Activated T-cell treated with anti-CD3 and anti-CD28 coated beads, Interleukin-2, amount 50 U/mL, for 48 hours (primary cell): ENCODE measurements around the gene USP19.
A peak's percentile ranks its signal among the peaks of the same experiment; 100 is the strongest.

Experiments
- DNase-seq, 2 experiments: peaks; one replicate each; pipeline ENCODE4 v3.0.0-alpha.2; 2020

Gene USP19

DNA sequence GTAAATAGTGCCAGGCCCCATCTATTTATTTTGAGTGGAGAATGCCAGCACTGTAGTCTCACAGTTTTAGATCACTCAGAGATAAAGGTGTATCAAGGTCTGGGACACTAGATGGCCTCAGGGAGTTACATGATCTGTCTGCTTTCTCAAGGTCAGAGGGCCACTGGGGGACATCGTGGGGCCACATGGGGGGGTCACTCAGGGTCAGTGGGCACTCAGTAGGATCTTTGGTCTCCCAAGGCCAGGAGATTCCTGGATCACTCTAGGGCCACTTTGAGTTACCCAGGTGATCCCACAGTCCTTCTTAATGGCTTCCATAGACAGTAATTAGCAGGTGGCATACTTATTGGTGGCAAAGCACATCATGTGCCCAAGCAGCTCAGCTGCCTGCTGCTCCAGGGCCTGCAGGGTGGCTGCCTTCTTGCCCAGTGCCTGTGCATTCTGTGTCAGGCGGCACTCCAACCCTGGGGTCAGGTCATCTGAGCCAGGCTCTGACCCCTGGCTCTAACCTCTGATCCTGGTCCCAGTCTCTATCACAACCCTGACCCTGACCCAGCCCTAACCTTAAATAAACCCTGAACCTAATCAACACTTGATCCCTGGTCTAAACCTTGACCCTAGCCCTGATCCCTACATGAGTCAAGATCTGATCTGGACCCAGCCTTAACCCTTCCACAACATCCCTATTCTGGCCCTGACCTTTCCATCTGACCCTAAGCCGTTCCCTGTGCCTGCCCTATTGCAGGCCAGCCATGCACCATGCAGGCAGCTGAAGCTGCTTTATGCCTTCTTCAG, 14.0 kb upstream of the USP19 start:
- no peak for DNase-seq

DNA sequence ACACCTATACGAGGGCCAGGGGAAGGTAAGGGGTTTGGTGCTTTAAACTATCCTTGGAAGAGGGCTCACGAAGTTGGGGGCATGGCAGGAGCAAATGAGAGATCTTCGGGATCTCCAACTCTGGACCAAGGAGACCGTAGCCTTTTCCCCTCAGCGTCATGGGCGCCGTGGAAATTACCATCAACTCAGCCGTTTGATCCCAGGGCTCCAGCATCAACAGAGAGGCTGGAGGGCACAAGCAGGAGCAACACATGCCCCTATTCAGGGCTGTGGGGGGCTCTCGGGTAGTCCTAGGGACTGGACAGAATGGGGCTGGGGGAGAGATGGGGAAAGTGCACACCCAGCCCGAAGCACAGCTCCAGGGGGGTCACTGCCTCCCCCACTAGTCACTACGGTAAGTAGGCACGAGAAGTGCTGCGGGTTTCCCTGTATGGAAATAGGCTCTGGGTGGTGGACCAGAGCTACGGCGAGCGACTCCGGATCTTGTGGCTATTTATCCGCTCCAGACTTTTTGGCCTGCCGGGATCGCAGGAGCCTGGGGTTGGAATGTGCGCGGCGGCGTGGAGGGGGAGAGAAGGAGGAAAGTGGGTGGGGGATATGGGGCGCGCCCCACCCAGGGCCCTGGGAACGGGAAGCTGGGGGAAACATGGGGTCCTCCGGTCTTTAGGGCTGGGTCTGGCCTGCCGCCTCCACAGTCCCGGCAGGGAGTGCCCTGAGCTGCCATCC, 12.8 kb upstream of the USP19 start:
- DNase-seq: no peak

DNA sequence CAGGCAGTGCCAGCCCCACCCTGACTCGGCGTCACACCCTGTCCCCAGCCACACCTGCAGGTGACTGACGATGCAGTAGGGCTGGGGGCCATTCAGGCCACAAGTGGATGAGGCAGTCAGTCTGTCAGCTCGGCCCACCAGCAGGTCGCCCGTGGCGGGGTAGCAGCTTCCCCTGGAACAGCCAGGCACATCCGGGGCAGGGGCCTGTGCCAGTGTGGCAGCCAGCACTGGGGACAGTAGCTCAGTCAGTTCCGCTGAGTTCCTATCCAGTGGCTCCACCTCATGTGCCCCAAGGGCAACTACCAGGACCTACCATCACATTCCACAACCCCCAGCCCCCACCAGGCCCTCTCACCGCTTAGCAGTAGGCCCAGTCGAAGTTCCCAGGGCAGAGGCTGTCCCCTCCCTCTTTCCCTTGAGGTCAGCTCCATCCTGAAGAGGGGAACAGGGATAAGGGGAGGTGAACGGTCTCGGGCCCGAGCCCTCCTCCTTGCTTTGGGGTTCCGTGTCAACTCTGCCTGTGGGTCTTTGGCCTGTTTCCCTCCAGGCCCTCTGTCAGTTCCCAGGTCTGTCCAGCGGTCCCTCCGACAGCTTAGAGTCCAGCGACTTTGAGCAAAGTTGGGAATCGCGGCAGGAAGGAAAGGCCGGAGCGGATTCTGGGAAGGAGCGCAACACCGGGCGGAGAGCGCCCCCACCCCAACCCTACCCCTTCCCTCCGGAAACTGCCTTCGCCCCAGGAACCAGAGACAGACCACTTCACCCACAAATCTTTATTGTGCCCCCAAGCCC, 12.0 kb upstream of the USP19 start, which contains the start of gene LAMB2:
Gene LAMB2 (minus strand): TSS at position 614 of the 789 bp plus-strand sequence. CDS start 183 bp downstream, at position 431.
- DNase-seq: no peak

DNA sequence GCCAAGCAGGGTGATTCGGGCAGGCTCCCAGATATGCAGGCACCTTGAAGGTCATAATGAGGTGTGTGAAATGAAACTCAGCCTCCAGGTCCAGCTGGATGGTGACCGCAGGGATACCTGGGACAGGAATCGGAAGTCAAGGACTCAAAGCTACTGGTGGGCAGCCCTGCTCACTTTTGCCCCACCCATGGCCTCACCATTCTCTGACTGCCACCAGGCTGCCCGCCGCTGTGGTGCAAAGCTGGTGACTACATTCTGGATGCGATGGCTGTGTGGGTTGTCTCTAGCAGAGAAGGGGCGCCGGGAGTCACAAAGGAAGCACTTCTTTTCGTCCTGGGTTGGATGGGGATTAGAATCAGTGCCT, 11.4 kb upstream of the USP19 start:
- DNase-seq: no peak

DNA sequence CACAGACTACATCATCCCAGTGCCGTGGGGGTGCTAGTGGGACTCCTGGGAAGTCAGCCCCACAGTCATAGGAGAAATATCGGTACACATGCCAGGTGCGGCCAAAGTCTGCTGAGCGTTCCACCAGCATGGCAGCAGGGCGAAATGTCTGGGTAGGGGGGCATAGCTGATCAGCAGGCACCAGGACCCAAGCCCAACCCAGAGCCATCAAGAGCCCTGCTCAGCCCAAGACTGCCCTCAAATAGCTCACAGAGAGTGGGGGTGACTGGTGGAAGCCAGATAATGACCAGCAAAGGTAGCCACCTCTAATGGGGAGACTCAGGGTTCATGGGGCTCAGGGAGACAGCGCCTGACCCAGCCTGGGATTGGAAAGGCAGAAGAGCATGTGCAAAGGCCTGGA, 11.0 kb upstream of the USP19 start:
- DNase-seq: no peak

DNA sequence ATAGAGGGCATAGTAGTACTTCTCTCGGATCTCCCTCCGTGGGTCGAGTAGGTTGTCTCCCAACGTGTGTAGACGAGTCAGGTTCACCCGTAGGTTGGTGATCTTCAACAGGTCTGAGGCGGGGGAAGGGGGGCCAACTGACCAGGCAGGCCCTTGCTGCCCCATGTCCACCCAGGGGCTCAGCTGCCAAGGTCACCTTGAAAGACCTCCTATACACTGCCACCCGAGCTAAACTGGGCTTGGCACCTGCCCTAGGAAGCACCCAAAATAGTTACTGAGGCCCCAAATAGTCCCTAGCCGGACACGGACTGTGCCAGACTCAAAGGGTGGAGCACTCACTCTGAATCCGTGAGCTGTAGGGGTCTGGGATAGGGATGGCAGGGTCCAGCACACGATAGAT, 10.4 kb upstream of the USP19 start:
- DNase-seq: no peak

DNA sequence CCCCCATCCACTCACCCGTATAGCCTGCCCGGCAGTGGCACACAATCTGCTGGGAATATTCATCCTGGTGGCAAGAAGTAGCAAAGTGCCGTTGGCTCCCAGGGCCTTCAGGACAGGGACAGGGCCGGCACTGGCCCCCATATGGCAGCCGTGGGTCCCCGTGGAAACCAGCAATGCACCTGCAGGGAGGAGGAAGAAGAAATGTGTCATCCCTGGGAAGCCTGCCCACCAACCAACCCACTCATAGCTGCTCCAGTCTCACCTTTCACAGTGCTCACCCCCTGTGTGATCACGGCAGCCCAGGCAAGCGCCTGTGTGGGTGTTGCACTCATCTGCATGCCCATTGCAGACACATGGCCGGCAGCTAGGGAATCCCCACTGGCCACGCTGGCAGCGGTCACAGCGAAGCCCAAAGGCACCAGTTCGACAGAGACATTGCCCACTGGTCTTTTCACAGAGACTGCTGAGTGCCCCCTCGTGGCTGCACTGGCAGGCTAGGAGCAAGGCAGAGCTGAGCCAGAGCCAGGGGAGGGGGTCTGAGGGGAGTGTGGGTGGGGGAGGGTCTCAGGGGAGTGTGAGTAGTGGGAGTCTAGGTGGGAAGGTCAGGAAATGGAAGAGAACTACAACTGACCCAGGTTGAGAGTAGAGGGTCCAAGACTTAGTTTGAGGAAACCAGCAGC, 4.5 kb upstream of the USP19 start:
- DNase-seq: no peak

DNA sequence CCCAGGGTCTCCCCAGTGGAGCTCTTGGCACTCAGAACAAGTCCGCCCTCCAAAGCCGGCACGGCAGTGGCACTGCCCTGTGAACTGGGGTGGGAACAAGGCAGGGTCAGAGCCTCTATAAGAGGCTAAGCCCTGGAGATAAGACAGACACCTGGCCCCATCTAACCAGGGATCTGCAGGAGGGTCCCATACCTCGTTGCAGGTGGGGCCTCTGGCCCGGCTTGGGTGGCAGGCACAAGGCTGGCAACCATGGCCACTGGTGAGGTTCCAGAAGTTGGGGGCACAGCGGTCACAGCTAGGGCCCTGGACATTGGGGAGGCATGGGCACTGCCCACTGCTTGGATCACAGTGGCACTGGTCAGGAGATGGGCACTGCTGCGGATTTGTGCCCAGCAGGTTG, 3.6 kb upstream of the USP19 start:
- no peak for DNase-seq

DNA sequence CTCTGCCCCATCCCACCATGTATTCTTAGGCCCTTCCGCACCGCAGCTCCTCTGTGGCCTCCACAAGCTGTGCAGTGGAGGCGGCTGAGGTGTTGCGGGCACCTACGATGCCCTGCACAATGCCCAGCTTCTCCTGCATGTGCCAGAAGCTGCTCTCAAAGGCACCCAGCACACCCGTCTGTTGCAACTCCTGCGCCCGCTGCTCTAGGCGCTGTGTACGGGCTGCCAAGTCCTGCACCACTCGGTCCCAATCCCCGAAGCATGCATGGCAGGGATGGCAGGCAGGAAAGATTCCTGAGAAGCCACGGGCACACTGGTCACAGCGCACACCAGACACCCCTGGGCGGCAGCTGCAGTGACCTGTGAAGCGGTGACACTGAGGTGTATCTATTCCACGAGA, 3.1 kb upstream of the USP19 start:
- no peak for DNase-seq

DNA sequence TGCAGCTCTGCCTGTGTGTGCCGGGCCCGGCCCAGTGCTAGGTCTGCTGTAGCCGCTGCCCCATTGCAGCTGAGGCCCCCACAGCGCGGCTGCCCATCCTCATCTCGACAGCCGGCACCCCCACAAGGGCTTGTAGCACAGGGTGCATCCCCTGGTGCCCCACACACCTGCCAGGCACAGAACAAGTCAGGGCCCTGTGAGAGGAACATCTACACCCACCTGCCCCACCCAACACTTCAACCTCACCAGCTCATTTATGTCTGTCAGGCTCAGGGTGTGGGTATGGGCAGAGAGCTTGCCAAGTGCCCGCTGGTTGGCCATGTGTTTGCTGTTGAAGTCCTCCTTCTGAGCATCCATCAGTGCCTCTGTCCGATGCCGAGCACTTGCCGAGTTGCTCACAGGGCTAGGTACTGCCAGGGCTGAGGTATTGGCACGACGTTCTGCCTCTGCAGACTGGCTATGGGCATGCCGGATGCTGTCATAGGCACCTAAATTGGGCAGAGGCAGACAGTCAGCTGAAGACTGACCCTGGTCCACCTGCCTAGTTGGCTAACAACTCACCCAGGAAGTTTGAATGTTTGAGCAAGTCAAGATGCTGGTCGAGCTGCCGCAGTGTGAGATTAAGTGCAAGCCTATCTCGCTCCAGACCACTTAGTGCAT, 2.4 kb upstream of the USP19 start:
- no peak for DNase-seq

DNA sequence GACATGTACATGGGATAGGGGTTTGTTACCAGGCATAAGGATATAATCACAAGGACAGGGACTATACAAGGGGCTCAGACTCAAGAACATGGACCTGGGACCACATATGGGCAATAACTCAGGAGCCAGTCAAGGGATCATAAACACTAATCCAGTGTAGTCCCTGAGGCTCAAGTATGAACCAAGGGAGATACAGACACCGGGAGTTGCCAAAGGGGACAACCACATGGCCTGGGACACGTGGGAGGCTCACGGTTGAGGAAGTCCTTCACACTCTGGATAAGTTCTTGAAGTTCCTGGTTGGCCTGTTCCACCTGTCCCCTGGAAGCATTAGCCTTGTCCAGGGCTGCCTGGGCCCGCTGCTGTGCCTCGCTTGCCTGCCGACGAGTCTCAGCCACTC, 1.8 kb upstream of the USP19 start:
- DNase-seq: no peak

DNA sequence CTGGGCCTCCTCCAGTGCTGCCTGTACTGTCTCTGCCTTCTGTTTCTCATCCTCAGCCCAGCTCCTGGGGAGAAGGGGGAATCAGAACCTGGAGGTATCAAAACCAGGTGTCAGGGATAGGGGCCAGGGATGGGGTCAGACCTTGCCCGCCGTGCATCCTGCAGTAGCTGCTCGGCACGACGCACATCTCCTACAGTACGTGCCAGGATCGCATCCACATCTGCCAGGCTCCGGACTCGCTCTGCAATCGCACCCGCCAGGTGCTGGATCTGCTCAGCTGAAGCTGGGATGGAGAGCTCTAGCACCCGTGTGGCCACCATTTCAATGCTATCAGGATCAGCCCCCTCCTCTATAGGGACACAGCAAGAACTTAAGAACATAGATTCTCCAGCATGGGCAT, 1.4 kb upstream of the USP19 start:
- DNase-seq: no peak

DNA sequence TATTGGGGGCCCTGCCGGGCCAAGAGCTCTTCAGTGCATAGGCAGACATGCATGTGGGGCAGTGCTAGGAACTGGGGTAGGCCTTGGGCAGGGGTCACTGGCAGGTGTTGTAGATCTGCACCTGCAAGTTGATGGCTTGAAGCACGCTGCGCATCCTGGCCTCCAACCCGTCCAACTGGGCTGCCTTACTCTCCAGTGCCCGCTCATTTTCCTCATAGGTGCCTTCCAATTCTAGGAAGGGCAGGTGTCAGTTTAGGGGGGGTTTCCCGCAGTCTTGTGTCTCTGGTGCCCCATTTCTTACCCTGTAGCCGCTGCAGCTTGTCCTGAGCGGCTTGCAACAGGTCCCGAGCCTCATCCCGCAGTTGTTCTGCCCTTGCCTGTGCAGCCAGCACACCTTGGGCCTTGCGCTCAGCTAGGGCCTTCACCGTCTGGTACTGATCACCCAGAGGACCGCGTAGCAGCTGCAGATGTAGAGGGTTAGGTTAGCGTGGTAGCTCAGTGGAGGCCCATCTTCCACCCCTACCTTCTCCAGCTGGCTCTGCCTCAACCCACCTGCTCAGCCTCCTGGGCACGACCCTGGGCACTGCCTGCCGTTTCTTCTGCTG, 611 bp upstream of the USP19 start:
- DNase-seq: no peak

DNA sequence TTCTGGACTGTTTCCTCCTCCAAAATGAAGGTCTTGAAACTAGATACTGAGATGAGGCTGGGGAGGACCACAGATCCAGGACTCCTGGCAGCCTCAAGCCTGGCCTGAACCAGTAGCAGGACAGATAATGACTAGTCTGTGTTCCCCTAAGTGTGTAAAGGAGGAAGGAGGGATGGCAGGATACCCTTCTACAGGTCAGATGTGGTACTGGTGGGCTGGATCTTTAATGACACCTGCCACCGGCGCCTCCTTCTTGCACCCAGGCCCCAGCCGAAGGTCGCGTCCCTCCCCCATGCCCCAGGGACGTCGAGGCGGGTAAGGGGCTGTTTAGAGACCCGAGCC, 556 bp downstream of the USP19 start:
- peak in 1 of 2 experiments; percentile 25 for DNase-seq

DNA sequence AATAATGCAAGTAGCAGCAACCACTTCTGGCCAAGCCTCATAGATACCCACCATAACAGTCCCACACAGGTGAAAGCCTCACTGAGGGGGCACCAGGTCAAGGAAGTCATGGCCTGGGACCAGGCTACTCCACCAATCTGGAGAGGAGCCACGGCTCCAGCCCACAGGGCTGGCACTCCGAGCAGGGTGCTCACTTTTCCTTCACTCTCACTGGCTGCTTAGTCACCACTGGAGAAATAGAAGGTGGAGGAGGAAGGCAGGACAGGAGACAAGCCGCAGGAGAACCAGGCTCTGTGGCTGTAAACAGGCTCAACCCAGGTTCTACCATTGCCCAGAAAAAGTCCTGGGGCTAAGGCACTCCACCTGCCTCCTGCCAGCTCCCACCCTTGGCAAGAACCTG, 1.2 kb downstream of the USP19 start:
- no peak for DNase-seq

DNA sequence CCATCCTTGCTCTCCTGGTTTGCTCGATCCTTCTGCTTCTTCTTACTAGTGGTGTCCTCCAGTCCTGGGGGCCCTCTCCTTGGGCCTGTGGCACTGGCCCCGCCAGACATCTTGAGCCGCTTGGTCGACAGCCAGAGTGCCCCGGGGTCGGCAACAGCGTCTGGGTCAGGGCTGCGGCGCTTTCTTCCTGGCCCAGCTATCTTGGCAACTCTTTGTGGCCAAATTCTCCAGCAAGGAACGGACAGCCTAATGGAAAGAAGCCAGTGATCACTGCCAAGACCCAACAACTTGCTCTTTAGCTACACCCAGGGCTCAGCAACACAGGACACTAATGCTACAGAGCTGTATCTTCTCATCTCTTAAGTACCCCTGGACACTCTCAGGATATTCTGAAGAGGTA, 1.6 kb downstream of the USP19 start:
- no peak for DNase-seq

DNA sequence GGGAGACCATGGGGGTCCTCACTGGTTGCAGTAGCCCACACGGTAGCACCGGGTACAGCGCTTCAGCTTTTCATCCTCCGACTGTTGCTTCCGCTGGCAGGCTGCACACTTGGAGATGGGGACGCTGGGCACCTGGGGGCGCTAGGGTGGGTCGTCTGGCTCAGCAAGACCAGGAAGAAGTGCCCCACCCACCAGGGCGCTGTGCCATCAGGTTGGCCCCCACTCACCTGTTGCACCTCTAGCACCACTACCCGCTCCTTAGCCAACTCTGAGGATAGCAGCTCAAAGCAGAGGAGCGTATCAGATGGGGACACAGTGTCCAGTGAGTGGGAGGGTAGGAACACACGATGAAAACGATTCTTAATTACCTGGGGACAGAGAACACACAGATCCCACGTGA, 8.4 kb downstream of the USP19 start:
- no peak for DNase-seq

DNA sequence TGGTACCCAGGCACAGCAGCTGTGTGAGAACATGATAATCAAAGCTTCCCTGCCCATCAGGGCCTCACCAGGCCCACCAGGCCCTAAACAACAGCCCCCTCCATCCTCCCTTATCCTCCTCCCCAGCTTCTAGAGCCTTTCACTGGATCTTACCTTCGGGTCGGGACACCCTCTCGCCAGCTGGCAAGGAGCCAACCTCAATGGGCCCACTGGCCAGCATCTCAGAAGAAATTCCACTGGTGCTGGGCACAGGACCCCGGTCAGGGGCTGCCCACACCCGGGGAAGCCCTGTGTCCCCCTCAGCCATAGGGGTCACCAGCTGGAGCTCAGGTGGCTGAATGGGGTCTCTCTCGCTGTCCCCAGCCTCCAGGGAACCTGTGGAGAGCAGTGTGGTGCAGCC, 9.3 kb downstream of the USP19 start:
- no peak for DNase-seq

DNA sequence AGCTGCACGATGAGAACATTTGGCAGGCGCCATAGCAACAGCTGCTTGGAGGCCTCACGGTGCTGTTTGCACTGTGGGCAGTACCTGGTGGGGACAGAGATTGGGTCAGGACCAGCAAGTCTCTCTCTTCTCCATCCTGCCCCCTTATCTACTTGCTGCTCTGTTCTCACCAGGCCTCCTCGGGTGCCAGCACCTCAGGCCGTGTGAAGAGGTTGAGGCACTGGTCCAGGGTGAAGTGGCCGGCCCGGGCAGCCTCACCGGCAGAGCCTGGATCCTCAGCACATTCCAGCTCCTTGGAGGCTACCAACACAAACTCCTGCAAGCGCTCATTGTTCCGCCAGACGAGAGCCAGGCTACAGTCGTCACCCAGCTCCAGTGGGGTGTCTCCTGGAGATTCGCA, 9.8 kb downstream of the USP19 start:
- DNase-seq: no peak

DNA sequence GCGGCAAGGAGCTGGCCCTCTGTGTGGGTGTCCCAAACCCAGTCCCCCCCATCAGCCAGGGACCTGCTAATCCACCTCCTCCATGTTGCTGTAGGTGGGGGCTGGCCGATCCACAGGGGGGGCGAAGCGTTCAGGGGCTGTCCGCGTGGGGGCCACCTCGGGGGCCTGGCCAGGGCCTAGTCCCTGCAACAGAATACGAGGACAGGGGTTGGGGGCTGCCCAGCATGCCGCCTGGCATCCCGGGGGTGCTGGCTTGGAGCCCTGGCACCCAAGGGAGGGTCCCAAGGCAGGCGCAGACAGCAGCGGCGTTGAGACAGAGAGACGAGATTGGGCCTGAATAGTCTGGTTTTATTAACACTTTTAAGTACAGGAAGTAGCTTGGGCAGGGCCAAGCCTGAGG, 12.3 kb downstream of the USP19 start:
- no peak for DNase-seq

DNA sequence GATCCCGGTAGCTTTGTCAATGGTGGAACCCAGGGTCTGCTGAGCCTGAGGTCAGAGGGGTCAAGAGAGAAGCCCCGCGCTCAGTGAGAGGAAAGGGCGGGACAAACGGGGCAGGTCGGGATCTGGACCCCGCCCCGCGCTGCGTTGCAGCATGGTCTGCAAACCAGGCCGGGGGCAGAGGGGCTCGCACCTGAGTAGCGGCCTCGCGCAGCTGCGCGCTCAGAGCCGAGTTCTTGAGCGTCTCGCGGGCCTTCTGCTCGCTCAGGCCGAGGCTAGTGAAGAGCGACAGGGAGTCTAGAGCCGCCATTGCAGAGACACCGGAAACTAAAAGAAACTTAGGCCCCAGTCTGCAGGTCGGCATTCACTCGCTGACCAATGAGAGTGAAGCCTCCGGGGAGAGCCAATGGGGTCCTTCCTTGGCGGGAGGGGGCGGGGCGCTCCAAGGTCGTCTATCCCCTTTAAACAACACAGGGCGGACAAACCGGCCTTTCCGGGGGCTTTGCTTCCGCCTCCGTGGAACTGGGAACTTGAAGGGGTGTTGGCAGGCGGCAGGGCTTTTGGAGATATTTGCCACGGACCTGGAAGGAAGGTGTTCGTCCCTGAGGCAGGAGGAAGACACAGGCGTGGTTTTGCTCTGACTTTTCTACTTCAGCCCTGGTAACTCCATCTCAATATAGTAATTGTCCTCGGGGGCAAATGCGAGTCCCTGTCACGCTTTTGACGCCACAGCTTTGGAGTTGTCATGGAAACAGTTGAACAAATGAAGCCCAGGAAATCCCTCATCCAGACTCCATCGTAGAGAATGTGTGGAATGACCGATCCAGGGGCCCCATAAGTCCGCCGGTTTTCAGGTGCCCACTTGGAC, 16.0 kb downstream of the USP19 start, which contains the start of gene QARS1:
Gene QARS1 (minus strand): TSS at position 331 of the 865 bp plus-strand sequence. CDS start 24 bp downstream, at position 307.
- peak; percentile 92 for DNase-seq
